ENCODE measurements around the gene HHAT. TPM values are rescaled to one million over a fixed set of nuclear protein-coding genes. Genes with fewer than 3 reads are reported as not detected.
"Not testable (repeated sequence)": the region's sequence is repeated elsewhere in the genome, so short reads cannot be mapped to it uniquely, and the experiment has no call there.

The HHAT gene
- total RNA-seq, 2 experiments from 2014 or later = 0.76 to 1.3 TPM

DNA sequence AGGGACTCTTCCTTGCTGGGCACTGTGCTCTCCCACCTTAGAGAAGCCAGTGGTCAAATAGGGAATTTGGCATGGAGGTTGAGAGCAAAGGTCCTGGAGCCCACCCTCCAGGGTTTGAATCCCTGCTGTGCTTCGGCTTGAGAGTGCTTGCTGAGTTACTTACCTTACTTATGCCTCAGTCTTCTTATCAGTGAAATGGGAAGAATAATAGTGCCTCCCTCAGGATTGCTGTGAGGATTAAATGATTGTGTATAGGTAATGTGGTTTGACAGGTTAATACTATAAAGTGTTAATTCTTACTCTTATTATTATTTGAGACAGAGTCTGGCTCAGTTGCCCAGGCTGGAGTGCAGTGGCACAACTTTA, 79.2 kb downstream of the HHAT start:
- H3K27ac Mint-ChIP-seq = no peak overlapping the region
- POLR2A ChIA-PET = no interaction called here
- H3K4me3 Mint-ChIP-seq = no peak overlapping the region
- DNase-seq = no peak
- H3K36me3 Mint-ChIP-seq (ENCODE audit: low read depth) = no peaks in the 10 kb centered on the region
- H3K9me3 Mint-ChIP-seq = no peaks in the 10 kb centered on the region
- no peaks in the 10 kb centered on the region for H3K4me1 Mint-ChIP-seq
- CTCF ChIA-PET = interaction anchor here (1.1 to 2.8 kb wide), 3 partner anchors 8 to 727 kb away, joined by 4 to 12 read pairs (median 5); partner anchors contain the start of gene KCNH1
- H3K27me3 Mint-ChIP-seq = peaks cover 5% of the 10 kb centered on the region

DNA sequence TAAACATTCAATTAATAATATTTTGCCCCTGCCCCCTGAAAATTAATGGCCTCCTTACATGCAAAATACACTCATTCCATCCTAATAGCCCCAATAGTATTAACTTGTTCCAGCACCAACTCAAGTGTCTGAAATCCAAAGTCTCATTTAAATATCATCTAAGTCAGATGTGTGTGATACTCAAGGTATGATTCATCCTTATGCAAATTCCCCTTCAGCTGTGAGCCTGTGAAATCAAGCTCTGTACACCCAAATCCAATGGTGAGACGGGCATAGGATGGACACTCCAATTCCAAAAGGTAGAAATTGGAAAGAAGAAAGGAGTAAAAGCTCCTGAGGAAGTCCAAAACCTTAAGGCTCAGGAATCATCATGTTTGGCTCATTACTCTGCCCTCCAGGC, 83.5 kb downstream of the HHAT start:
- POLR2A ChIA-PET = no interaction called here
- H3K4me3 Mint-ChIP-seq = no peak overlapping the region
- no peak overlapping the region for H3K27ac Mint-ChIP-seq
- H3K27me3 Mint-ChIP-seq = peaks cover 1% of the 10 kb centered on the region
- no peaks in the 10 kb centered on the region for H3K9me3 Mint-ChIP-seq
- no peaks in the 10 kb centered on the region for H3K4me1 Mint-ChIP-seq
- CTCF ChIA-PET = no interaction called here
- DNase-seq = no peak
- no peaks in the 10 kb centered on the region for H3K36me3 Mint-ChIP-seq (ENCODE audit: low read depth)

DNA sequence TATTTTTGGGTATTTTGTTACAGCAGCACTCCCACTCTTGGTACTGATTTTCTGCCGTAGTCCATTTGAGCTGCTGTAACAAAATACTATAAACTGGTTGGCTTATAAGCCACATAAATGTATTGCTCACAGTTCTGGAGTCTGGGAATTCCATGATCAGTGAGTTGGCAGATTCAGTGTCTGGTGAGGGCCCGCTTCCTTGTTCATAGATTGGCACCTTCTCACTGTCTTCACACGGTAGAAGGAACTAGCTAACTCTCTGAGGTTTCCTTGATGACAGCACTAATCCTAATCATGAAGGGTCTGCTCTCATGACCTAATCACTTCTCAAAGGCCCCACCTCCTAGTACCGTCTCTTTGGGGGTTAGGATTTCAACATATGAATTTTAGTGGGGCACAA, 85.2 kb downstream of the HHAT start:
- POLR2A ChIA-PET = no interaction called here
- Mint-ChIP-seq H3K4me3 (no peak overlapping the region), H3K36me3 (ENCODE audit: low read depth) (no peaks in the 10 kb centered on the region), H3K4me1 (no peaks in the 10 kb centered on the region), H3K9me3 (no peaks in the 10 kb centered on the region), H3K27me3 (no peaks in the 10 kb centered on the region), H3K27ac (no peak overlapping the region)
- CTCF ChIA-PET = interaction anchor here (1.4 to 2.1 kb wide), 2 partner anchors 9 to 12 kb away, joined by 6 read pairs; no protein-coding TSS in a partner anchor
- no peak for DNase-seq

DNA sequence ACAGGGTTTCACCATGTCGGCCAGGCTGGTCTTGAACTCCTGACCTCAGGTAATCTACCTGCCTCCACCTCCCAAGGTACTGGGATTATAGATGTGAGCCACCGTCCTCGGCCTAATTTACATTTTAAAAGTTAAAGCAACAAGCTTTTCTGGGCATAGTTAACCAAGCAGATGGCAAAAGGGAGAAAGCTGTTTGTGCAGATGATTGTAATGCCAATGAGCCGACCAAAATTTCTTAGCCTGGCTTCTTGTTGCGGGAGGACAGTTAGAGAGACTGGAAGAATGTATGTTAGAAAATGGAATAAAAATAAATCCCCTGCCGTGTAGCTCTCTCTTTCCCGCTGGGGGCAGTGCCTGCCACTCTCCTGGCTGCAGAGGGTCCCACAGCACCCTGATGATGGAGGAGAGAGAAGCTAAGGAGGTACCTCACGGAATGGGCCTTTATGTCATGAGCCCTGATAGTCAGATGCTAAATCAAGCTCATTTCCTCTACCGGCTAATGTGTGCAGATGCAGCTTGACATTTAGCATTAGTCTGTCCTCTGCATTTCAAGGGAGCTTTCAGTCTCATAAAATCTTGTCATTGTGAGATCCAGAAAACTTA, 87.2 kb downstream of the HHAT start:
- DNase-seq = no peak
- Mint-ChIP-seq H3K27me3 (no peaks in the 10 kb centered on the region), H3K9me3 (no peaks in the 10 kb centered on the region), H3K36me3 (ENCODE audit: low read depth) (no peaks in the 10 kb centered on the region), H3K4me1 (no peaks in the 10 kb centered on the region), H3K4me3 (no peak overlapping the region), H3K27ac (no peak overlapping the region)
- POLR2A ChIA-PET = no interaction called here
- CTCF ChIA-PET = interaction anchor here (1.0 to 1.6 kb wide), 2 partner anchors 12 to 14 kb away, joined by 3 read pairs; no protein-coding TSS in a partner anchor

DNA sequence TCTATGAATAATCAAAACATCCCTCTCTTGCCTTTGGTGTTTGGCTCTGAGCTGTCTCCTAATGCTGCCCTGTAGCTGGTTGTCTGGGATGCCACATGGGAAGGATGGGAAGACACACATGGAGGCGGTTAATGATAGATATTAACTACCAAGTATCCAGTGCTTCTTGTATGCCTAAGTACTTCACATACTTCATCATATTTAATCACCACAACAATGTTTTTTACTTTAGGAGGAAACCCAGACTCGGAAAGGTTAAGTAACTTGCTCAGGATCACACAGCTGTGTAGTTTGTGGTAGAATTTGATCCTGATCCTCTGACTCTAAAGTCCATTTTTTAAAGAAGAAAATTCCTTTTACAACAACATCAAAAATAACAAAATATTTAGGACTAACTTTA, 88.0 kb downstream of the HHAT start:
- Mint-ChIP-seq H3K27me3 (no peaks in the 10 kb centered on the region), H3K27ac (no peak overlapping the region), H3K4me3 (no peak overlapping the region), H3K9me3 (no peaks in the 10 kb centered on the region), H3K4me1 (no peaks in the 10 kb centered on the region), H3K36me3 (ENCODE audit: low read depth) (no peaks in the 10 kb centered on the region)
- DNase-seq = no peak
- ChIA-PET CTCF (interaction anchor here (0.7 to 1.6 kb wide), 4 partner anchors 8 to 15 kb away, joined by 3 to 4 read pairs (median 3); no protein-coding TSS in a partner anchor), POLR2A (no interaction called here)

DNA sequence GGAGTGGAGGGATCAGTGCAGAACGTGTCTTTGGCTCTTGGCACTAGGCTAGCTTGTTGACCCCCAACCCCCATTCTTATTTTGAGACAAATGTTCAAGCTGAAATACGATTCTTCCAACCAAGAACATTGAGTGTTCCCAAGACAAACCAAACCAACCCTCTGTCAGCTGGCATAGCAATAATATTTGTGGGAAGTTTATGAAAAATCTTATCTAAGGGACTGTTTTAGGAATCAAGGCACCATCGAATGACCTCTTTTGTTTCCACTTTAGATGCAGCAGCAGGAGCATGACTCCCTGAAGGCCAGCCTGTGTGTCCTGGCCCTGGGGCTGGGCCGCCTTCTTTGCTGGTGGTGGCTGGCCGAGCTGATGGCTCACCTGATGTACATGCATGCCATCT, 89.2 kb downstream of the HHAT start:
- H3K27me3 Mint-ChIP-seq = no peaks in the 10 kb centered on the region
- no peaks in the 10 kb centered on the region for H3K4me1 Mint-ChIP-seq
- H3K4me3 Mint-ChIP-seq = no peak overlapping the region
- DNase-seq = no peak
- no peaks in the 10 kb centered on the region for H3K9me3 Mint-ChIP-seq
- CTCF ChIA-PET = interaction anchor here (1.0 to 1.7 kb wide), 3 partner anchors 8 to 30 kb away, joined by 3 to 4 read pairs (median 3); no protein-coding TSS in a partner anchor
- no peak overlapping the region for H3K27ac Mint-ChIP-seq
- no peaks in the 10 kb centered on the region for H3K36me3 Mint-ChIP-seq (ENCODE audit: low read depth)
- POLR2A ChIA-PET = no interaction called here

DNA sequence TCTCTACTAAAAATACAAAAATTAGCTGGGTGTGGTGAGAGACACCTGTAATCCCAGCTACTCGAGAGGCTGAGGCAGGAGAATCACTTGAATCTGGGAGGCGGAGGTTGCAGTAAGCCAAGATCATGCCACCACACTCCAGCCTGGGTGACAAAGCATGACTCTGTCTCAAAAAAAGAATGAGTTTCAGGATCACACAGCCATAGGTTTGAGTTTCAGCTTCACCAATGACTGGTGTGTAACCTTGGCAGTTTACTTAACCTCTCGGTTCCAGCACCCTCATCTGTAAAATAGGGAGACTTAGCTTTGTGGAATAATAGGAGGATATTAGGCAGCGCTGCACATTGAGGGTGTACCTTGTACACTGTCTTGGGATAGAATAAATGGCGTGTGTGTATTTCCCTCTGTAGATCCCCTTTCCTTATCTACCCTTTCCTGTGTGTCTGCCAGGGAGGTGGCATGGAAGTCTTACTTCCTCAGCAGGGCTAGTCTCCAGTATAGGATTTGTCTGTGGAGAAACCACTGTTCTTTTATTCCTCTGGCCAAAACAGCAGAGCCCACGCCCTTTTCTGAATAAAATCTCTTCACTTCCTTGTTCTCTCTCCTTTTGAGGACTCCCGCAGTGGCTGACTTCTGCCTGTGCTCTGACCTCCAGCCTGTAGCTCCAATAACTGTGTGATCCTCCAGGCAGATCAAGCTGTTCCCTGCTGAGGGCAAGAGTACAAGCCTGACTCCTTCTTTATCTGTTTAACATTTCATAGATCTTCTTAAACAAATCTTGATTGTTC, 90.4 kb downstream of the HHAT start:
- H3K27ac Mint-ChIP-seq = no peak overlapping the region
- peaks cover 4% of the 10 kb centered on the region for H3K27me3 Mint-ChIP-seq
- no peaks in the 10 kb centered on the region for H3K36me3 Mint-ChIP-seq (ENCODE audit: low read depth)
- POLR2A ChIA-PET = no interaction called here
- no peaks in the 10 kb centered on the region for H3K4me1 Mint-ChIP-seq
- H3K9me3 Mint-ChIP-seq = no peaks in the 10 kb centered on the region
- H3K4me3 Mint-ChIP-seq = no peak overlapping the region
- CTCF ChIA-PET = interaction anchor here (0.9 to 1.7 kb wide), 5 partner anchors 9 to 45 kb away, joined by 3 to 4 read pairs (median 3); no protein-coding TSS in a partner anchor
- no peak for DNase-seq

DNA sequence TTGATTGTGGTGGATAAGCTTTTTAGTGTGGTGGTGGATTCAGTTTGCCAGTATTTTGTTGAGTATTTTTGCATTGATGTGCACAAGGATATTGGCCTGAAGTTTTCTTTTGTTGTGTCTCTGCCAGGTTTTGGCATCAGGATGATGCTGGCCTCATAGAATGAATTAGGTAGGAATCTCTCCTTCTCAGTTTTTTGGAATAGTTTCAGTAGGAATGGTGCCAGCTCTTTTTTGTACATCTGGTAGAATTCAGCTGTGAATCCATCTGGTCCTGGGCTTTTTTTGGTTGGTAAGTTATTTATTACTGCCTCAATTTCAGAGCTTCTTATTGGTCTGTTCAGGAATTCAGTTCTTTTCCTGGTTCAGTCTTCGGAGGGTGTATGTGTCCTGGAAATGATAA, 98.0 kb downstream of the HHAT start:
- POLR2A ChIA-PET = not testable (repeated sequence)

DNA sequence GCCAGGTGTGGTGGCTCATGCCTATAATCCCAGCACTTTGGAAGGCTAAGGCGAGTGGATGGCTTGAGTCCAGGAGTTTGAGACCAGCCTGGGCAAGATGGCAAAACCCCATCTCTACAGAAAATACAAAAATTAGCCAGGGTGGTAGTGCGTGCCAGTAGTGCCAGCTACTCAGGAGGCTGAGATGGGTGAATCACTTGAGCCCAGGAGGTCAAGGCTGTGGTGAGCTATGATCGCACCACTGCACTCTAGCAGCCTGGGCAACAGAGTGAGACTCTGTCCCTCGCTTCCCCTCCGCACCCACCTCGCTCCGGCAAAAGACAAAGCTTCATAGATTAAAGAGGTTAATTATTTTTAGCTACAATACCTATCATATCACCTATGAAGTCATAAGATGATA, 100.0 kb downstream of the HHAT start:
- H3K4me3 Mint-ChIP-seq = no peak overlapping the region
- DNase-seq = no peak
- no peaks in the 10 kb centered on the region for H3K9me3 Mint-ChIP-seq
- no peak overlapping the region for H3K27ac Mint-ChIP-seq
- ChIA-PET POLR2A (no interaction called here), CTCF (interaction anchor here (0.7 kb wide), 1 partner anchor 28 kb away, joined by 3 read pairs; no protein-coding TSS in a partner anchor)
- no peaks in the 10 kb centered on the region for H3K36me3 Mint-ChIP-seq (ENCODE audit: low read depth)
- peaks cover 10% of the 10 kb centered on the region for H3K27me3 Mint-ChIP-seq
- H3K4me1 Mint-ChIP-seq = no peaks in the 10 kb centered on the region

More for the DNA sequence above, 98.0 kb downstream of the HHAT start:
- H3K27ac Mint-ChIP-seq; H3K4me3 Mint-ChIP-seq; H3K36me3 Mint-ChIP-seq (ENCODE audit: low read depth); DNase-seq; H3K9me3 Mint-ChIP-seq; H3K4me1 Mint-ChIP-seq: not testable (repeated sequence)
- CTCF ChIA-PET = interaction anchor here (1.3 kb wide), 1 partner anchor 24 kb away, joined by 3 read pairs; no protein-coding TSS in a partner anchor
- peaks cover 13% of the 10 kb centered on the region for H3K27me3 Mint-ChIP-seq

DNA sequence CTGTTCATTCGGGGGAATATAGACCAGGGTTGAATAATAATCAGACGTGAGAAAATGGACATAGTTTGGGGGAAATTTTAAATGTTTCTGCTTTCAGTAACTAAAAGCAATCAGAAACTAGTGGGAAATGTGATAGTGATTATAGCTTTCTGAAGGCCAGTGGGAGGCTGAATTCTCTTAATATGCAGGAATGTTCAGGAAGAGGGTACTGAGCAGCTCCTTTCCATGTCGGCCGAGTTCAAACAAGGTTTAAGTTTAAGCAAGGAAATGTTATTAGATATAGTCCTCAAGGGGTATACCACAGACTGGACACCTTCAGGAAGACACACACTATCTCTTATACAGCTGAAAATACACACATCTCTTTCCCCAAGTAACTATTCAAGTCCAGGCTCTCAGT, 105.5 kb downstream of the HHAT start:
- Mint-ChIP-seq H3K27me3 (no peaks in the 10 kb centered on the region), H3K4me1 (no peaks in the 10 kb centered on the region), H3K27ac (no peak overlapping the region), H3K9me3 (no peaks in the 10 kb centered on the region), H3K4me3 (no peak overlapping the region), H3K36me3 (ENCODE audit: low read depth) (no peaks in the 10 kb centered on the region)
- ChIA-PET POLR2A (no interaction called here), CTCF (interaction anchor here (0.7 kb wide), 1 partner anchor 14 kb away, joined by 3 read pairs; no protein-coding TSS in a partner anchor)
- DNase-seq = no peak

DNA sequence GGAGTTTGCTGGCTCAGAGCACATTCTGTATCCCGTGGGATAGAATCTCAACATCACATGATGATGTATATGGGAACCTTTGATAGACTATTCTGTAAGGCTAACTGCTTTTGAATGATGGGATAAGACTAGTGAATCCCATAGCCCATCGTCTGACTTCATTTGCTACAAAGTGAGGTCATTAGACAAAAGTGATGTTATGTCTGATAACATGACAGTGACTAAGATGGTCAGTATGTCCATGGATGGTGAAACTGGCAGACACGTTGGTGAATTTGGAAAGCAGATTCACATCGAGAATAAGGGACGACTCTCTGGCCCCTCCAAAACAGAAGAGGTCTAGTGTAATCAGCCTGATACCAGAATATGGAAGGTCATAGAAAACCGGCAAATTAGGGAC, 108.4 kb downstream of the HHAT start:
- no peak overlapping the region for H3K4me3 Mint-ChIP-seq
- no peaks in the 10 kb centered on the region for H3K4me1 Mint-ChIP-seq
- no peaks in the 10 kb centered on the region for H3K36me3 Mint-ChIP-seq (ENCODE audit: low read depth)
- DNase-seq = no peak
- H3K9me3 Mint-ChIP-seq = no peaks in the 10 kb centered on the region
- H3K27me3 Mint-ChIP-seq = no peaks in the 10 kb centered on the region
- ChIA-PET POLR2A (no interaction called here), CTCF (no interaction called here)
- H3K27ac Mint-ChIP-seq = no peak overlapping the region

DNA sequence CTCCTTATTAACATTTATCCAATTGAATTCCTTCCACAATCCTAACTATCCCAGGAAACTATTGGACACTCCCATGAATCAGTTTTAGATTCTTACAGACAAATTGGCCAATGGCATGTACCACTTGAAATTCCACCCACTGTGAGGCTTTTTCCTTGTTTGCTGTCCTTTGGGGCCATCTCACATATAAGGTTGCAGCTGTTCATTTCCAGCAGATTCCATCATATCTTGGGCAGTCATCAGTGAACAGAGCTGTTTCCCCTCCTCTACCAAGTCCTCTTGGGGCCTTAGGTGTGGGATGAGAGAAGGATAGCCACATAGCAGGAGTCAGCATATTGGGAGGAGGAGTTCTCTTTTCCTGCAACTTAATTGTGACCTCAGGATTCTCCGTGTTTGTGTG, 109.1 kb downstream of the HHAT start:
- ChIA-PET CTCF (interaction anchor here (1.1 kb wide), 1 partner anchor 10 kb away, joined by 3 read pairs; no protein-coding TSS in a partner anchor), POLR2A (no interaction called here)
- no peaks in the 10 kb centered on the region for H3K36me3 Mint-ChIP-seq (ENCODE audit: low read depth)
- H3K27ac Mint-ChIP-seq = no peak overlapping the region
- H3K4me1 Mint-ChIP-seq = no peaks in the 10 kb centered on the region
- H3K27me3 Mint-ChIP-seq = no peaks in the 10 kb centered on the region
- H3K4me3 Mint-ChIP-seq = no peak overlapping the region
- H3K9me3 Mint-ChIP-seq = no peaks in the 10 kb centered on the region
- no peak for DNase-seq

DNA sequence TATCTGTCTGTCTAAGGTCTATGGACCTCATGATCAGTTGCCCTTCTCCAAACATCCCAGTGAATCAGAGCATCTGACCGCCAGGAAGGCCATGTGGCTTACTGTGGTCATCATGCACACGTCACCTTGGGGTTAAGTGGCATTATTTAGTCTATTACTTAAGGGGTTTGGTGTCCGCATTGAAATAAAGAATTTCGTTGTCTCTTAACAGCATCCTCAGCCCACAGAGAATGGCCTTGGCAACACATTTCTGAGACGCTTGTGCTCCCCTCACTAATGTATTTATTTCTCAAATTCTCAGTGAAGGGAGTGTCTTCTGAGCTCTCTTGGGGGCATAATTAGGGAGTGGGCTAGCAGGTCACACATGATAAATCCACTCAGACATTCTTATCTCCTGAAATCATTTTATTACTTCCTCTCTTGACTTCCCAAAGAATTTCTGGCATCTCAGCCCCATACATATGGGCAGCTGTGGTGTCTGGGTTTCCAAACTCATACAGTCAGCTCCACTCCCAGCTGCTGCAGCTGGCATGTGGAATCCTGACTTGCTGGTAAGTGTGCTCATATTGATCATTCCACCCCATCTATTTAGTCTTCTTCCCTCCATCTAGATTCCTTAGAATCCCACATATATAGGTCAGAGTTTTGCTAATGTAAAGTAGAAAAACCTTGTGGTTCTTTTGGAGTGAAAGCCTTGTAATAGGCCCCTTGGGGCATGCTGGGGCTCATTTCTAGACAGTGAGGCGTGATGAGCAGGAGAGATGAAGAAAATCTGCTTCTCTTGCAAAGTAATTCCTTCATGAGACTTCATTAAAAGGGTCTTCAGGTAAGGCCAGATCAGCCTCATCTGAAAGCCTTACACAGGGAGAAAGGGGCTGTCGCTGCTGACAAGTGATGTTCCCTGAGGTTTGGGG, 110.5 kb downstream of the HHAT start:
- no peak for DNase-seq
- ChIA-PET CTCF (interaction anchor here (1.1 kb wide), 1 partner anchor 8 kb away, joined by 3 read pairs; no protein-coding TSS in a partner anchor), POLR2A (no interaction called here)
- Mint-ChIP-seq H3K9me3 (no peaks in the 10 kb centered on the region), H3K4me1 (no peaks in the 10 kb centered on the region), H3K4me3 (no peak overlapping the region), H3K27ac (no peak overlapping the region), H3K27me3 (no peaks in the 10 kb centered on the region), H3K36me3 (ENCODE audit: low read depth) (no peaks in the 10 kb centered on the region)
